ENCODE results near the gene TRIM44.
"Not testable (repeated sequence)": the region's sequence is repeated elsewhere in the genome, so short reads cannot be mapped to it uniquely, and the experiment has no call there.

The TRIM44 gene

GRCh38 chr11:35815556-35816315, 153.2 kb downstream of the TRIM44 start:
- DNase-seq: no peak

GRCh38 chr11:35820614-35821013, 158.0 kb downstream of the TRIM44 start:
- DNase-seq: no peak

- no peak for DNase-seq
Observed at GRCh38 chr11:35822815-35823495, 160.4 kb downstream of the TRIM44 start.

- DNase-seq: no peak
Observed at GRCh38 chr11:35823742-35824298, 161.2 kb downstream of the TRIM44 start.

- no peak for DNase-seq
Observed at GRCh38 chr11:35825386-35825785, 162.8 kb downstream of the TRIM44 start.

- DNase-seq: no peak
Observed at GRCh38 chr11:35826006-35826405, 163.4 kb downstream of the TRIM44 start.

GRCh38 chr11:35826949-35827348, 164.4 kb downstream of the TRIM44 start:
- DNase-seq: no peak

GRCh38 chr11:35836205-35836604, 173.6 kb downstream of the TRIM44 start:
- DNase-seq: no peak

GRCh38 chr11:35838071-35838470, 175.5 kb downstream of the TRIM44 start:
- DNase-seq: no peak

- not testable (repeated sequence) for DNase-seq
Observed at GRCh38 chr11:35838697-35839367, 176.3 kb downstream of the TRIM44 start.

GRCh38 chr11:35839368-35840161, 177.0 kb downstream of the TRIM44 start:
- no peak for DNase-seq

GRCh38 chr11:35841733-35842132, 179.2 kb downstream of the TRIM44 start:
- no peak for DNase-seq

GRCh38 chr11:35842958-35843357, 180.4 kb downstream of the TRIM44 start:
- DNase-seq: no peak

GRCh38 chr11:35844579-35844978, 182.0 kb downstream of the TRIM44 start:
- no peak for DNase-seq

GRCh38 chr11:35845860-35846259, 183.3 kb downstream of the TRIM44 start:
- no peak for DNase-seq

- DNase-seq: no peak
Observed at GRCh38 chr11:35846874-35847273, 184.3 kb downstream of the TRIM44 start.

- no peak for DNase-seq
Observed at GRCh38 chr11:35847473-35847872, 184.9 kb downstream of the TRIM44 start.

- DNase-seq: no peak
Observed at GRCh38 chr11:35848616-35849015, 186.0 kb downstream of the TRIM44 start.

- no peak for DNase-seq
Observed at GRCh38 chr11:35850191-35850590, 187.6 kb downstream of the TRIM44 start.

- no peak for DNase-seq
Observed at GRCh38 chr11:35851342-35851741, 188.8 kb downstream of the TRIM44 start.

GRCh38 chr11:35852056-35852455, 189.5 kb downstream of the TRIM44 start:
- DNase-seq: no peak

- DNase-seq: no peak
Observed at GRCh38 chr11:35853971-35854370, 191.4 kb downstream of the TRIM44 start.

All from right kidney (tissue), 1 donor.